Kidney (tissue), 14 donors: ENCODE results near the gene ZBTB7C. TPM values are rescaled to one million over a fixed set of nuclear protein-coding genes. Genes with fewer than 3 reads are reported as not detected.
A peak's percentile ranks its signal among the peaks of the same experiment; 100 is the strongest.

Experiments
- DNase-seq, 5 donors: peaks; one replicate each; pipeline ENCODE4 v3.0.0-alpha.2; 2013 to 2020
- FAIRE-seq: peaks from 2 replicates; lab custom pipeline; 2012; peaks lifted over from hg19 to GRCh38; lab: Jason Lieb, UNC
- H3K27ac ChIP-seq, 2 donors: one replicate each; pipeline ENCODE4 v1.7.0; 2013; ENCODE audit warnings: low read depth in 2 of 2, low read length in 2 of 2, inconsistent platforms in 1 of 2
- H3K27me3 ChIP-seq: one replicate; pipeline ENCODE4 v1.7.1; 2013; ENCODE audit warnings: low read length, inconsistent platforms; ENCODE audit not compliant: control insufficient read depth, insufficient read depth
- H3K36me3 ChIP-seq, 3 donors: one replicate each; pipeline versions ENCODE4 v1.7.0 to v1.7.1; 2013; ENCODE audit warnings: low read length in 3 of 3, control low read depth in 1 of 3, inconsistent platforms in 1 of 3; ENCODE audit not compliant: insufficient read depth in 3 of 3, control insufficient read depth in 2 of 3
- H3K4me1 ChIP-seq, 3 donors: one replicate each; pipeline versions ENCODE4 v1.7.0 to v1.7.1; 2013; ENCODE audit warnings: low read length in 3 of 3, inconsistent platforms in 1 of 3, low read depth in 1 of 3; ENCODE audit not compliant: control insufficient read depth in 2 of 3, insufficient read depth in 2 of 3
- H3K4me3 ChIP-seq, 3 donors: one replicate each; pipeline versions ENCODE4 v1.7.0 to v1.8.1; 2013; ENCODE audit warnings: low read length in 3 of 3, control low read depth in 1 of 3, inconsistent platforms in 1 of 3
- H3K9ac ChIP-seq, 3 donors: one replicate each; pipeline versions ENCODE4 v1.7.0 to v1.7.1; 2013; ENCODE audit warnings: low read length in 3 of 3, control low read depth in 1 of 3, inconsistent platforms in 1 of 3
- H3K9me3 ChIP-seq, 3 donors: one replicate each; pipeline versions ENCODE4 v1.7.0 to v1.7.1; 2013; ENCODE audit warnings: low read length in 3 of 3, control low read depth in 1 of 3, inconsistent platforms in 1 of 3; ENCODE audit not compliant: control insufficient read depth in 2 of 3, insufficient read depth in 1 of 3
- CTCF ChIP-seq: IDR thresholded peaks from 3 replicates; pipeline ENCODE4 v1.5.1; 2012; ENCODE audit warnings: mild to moderate bottlenecking, moderate library complexity, borderline replicate concordance; ENCODE audit not compliant: insufficient read depth; ENCODE audit errors: extremely low read depth
- intact Hi-C: fragments of 100-400 bp; cut with DNase I; formaldehyde crosslinking; loops from one replicate; pipeline ENCODE4 v1.11.1; 2022
- polyA plus RNA-seq: library from polyadenylated mRNA; stranded (reverse); fragments of 350-450 nt; fragmentation: Illumina TruSeq; extraction: RNeasy Lipid Tissue Mini Kit (QIAGEN cat#74804); gene quantifications from one replicate; pipeline ENCODE4 v1.2.3, GENCODE V29; 2014; ENCODE audit warnings: low read depth, low replicate concordance; ENCODE audit not compliant: insufficient read depth
- total RNA-seq: library from RNA; stranded (reverse); fragmentation: NEBNext Ultra II Directional; extraction: Animal tissue kit (Norgen Biotek cat#: 25700); gene quantifications from one replicate; pipeline ENCODE4 v1.2.1, GENCODE V29; 2021
- donor health status: control.
- donor health status: control.
- donor health status: control.
- donor health status: control.
- donor health status: control.
- donor health status: DM: yes; HTN: yes; CAD: no.
- donor health status: Normal renal cell carcinoma (clear cell type).

ZBTB7C gene
- total and polyA plus RNA-seq, 2 donors from 2014 or later: 1.8 to 13.8 TPM

GRCh38 chr18:48226401-48226800 is 182.8 kb downstream of the ZBTB7C start:
- intact Hi-C loops: no loop called here
- DNase-seq: no peak
- Histone ChIP-seq H3K9ac (no peak overlapping the region), H3K36me3 (no peaks in the 10 kb centered on the region), H3K27ac (no peak overlapping the region), H3K4me1 (peaks cover 0 to 4% (median 0%) of the 10 kb centered on the region in 3 donors), H3K4me3 (no peak overlapping the region), H3K9me3 (no peaks in the 10 kb centered on the region), H3K27me3 (no peaks in the 10 kb centered on the region)
- no peak for FAIRE-seq
- no peak for TF ChIP-seq CTCF

- Histone ChIP-seq H3K9me3 (no peaks in the 10 kb centered on the region), H3K36me3 (no peaks in the 10 kb centered on the region), H3K27me3 (no peaks in the 10 kb centered on the region), H3K4me3 (no peak overlapping the region), H3K27ac (no peak overlapping the region), H3K4me1 (peaks cover 0 to 2% (median 0%) of the 10 kb centered on the region in 3 donors), H3K9ac (no peak overlapping the region)
- intact Hi-C loops: no loop called here
- no peak for FAIRE-seq
- no peak for TF ChIP-seq CTCF
- peak in 4 of 5 donors; percentile 69 to 92 (median 79) for DNase-seq
Observed at GRCh38 chr18:48222118-48222517, 187.1 kb downstream of the ZBTB7C start.

GRCh38 chr18:48219810-48220499 is 189.2 kb downstream of the ZBTB7C start:
- DNase-seq: no peak
- TF ChIP-seq CTCF: no peak
- H3K36me3 ChIP-seq: no peaks in the 10 kb centered on the region
- intact Hi-C loops: no loop called here
- H3K9me3 ChIP-seq: no peaks in the 10 kb centered on the region
- H3K27ac ChIP-seq: no peak overlapping the region
- H3K9ac ChIP-seq: no peak overlapping the region
- no peak for FAIRE-seq
- H3K4me3 ChIP-seq: no peak overlapping the region
- H3K27me3 ChIP-seq: no peaks in the 10 kb centered on the region
- H3K4me1 ChIP-seq: peaks cover 0 to 2% (median 0%) of the 10 kb centered on the region in 3 donors
